ENCODE results near the gene TNFAIP8L3.

DNA sequence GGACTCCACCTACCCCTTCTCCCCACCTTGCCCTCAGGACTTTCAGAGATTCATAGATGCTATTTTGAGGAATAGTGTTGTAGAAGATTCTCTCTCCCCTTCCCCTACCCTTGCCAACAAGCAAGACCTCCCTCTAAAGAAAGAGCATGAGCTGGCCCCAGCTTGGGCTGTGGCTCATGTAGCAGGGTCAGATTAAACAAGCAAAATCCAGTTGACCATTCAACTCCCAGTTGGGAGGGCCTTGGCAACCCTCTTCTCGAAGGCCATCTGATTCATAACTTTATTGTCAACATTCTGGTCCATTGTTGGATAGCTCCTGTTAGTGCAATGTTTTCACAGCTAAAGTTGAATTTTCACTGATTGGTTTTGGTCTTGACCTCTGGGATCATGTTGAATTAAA is 41.1 kb downstream of the TNFAIP8L3 start:
- TF ChIP-seq POLR2A (IDR thresholded peaks at IDR 0.05; ENCODE audit: low read depth, low read length) = no peak
- no peak for TF ChIP-seq TAF1 (IDR thresholded peaks at IDR 0.05; ENCODE audit: borderline replicate concordance, low read depth, low read length)

Measured in GM12892 (cell line).